ENCODE data around the gene IL3.
"Not testable (repeated sequence)": the region's sequence is repeated elsewhere in the genome, so short reads cannot be mapped to it uniquely, and the experiment has no call there.

The IL3 gene

DNA sequence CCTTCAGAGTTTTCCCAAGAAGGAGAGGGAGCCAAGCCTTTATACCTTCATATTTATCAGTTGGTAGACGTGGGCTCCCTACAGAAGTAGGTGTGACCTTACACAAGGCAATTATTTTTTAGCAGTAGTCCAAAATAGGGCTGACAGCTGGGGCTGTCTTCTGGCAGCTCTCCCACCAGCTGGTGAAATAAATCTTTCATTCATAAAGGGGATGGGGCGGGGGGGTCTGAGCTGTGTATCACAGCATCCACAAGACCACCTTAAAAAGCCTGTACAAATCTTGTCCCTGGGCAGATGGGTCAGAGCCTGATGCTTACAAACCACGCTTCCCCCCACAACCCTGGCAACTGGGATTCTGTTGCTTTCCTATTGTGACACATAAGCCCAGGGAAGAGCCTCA is 32.8 kb downstream of the IL3 start:
- no peak for DNase-seq

DNA sequence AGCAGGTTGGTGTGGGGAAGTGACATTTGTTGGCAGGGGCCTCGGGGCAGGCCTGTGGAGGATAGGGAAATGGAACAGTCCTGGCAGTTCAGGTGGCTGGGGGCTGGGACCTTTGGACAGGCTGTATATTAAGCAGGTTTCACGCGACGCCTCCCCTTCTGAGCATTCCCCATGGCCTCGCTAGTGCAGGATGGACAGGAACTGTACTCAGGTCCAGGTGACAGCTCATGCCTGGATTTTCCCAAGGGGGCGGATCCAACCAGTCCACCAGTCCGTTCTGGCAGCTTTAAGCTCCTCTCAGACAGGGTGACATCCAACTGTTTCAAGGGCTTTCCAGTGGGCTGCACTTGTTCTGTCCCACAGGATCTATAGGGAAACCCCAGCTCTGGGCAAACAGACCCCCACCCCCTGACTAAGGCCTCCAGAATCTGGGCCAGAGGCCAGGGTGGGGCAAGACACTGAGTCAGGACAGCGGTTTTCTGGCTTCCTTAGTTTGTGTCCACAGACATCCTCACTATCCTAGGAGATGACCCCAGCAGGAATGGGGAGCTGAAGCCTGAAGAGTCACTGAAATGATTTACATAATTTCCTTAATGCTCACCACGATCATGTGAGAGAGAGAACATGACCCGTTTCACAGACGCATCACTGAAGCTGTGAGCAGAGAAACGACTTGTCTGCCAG is 34.1 kb downstream of the IL3 start:
- DNase-seq = no peak

DNA sequence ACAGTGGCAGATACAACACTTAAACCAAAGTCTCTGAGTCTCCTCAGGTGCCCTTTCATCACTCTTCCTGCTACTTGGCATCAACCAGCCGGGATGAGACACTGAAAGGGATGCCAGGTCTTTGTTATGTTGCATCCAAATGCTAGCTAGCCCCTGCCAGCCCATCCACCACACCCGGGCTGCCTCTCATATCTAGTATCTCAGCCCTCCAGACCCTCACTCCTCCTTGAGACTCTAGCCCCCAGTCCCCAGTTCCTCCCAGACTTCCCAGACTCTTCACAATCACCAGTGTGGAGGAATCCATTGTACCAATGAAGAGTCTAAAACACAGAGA is 34.6 kb downstream of the IL3 start:
- DNase-seq = no peak

DNA sequence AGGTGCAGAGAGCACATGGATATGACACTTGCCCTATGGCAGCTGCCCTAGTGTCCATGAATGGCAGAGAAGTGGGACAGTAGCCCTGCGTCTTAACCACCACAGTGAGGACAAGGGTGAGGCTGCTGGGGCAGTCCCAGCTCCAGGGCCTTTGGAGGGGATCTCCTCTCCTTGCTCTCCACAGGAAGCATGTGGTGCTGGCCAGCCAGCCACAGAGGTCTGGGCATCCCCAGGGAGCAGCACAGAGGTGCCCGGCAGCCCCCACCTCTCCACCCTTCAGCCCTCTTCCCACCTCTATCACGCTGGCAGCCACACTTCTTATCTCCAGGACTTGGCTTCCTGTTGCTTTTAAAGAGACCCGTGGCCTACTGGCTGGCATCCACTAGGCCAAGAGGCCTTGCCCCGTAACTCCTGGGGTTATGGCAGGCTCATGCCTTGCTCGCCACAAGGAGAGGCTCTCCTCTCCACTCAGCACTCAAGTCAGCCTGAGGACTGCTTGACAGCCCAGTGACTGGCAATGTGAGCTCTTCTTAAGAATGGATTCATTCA is 35.0 kb downstream of the IL3 start:
- DNase-seq = no peak

DNA sequence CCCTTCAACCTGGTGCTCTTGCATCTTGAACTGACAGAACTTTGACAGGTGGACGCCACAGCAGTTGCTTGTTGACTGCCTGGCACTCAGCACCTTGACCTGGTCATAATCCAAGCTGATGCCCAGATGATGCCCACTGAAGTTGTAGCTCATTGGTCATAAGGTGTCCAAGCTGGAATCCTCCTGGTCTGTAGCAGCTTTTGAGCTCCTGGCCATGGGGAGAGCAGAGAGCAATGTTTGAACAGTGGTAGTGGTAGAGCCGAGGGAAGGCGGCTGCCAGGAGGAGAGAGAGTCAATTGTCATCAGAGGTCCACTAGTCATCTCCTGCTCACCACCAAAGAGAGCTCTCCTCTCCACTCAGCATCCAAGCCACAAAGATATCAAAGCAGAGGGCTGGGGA is 36.4 kb downstream of the IL3 start:
- DNase-seq = no peak

DNA sequence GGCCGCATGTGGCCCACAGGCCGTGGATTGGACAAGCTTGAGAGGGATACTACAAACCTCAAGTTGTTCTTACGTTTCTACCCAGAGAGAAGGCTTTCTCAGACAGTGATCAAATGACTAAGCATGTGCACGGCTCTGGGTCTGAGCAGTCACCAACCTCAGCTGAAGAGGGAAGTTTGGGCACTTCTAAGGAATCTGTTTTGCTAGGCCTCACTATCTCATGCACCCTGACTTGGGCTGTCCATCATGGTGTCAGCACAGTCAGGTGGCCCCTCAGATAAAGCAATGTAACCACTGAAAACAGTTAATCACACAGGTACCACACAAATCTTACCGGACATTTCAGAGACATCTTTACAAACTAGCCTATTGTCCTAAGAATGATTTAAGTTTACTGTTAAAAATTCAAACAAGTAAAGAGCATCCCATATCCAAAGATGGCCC is 37.7 kb downstream of the IL3 start:
- no peak for DNase-seq

DNA sequence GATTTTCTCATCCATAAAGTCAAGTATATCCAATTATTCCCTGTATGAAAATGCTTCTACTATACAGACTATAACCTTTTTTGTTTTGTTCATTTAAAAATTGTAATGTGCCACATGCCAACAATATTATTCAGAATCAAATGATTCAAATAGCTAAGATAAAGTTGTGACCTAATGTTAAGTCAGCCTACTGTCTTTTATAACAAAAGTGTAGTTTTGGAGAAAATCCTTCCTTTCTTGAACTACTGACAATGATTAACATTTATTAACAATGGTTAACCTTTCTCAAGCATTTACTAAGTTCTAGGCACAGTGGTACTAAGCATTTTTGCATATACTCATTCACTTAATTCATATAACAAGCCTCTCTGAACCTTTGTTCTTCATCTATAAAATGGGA is 38.2 kb downstream of the IL3 start:
- DNase-seq = no peak

DNA sequence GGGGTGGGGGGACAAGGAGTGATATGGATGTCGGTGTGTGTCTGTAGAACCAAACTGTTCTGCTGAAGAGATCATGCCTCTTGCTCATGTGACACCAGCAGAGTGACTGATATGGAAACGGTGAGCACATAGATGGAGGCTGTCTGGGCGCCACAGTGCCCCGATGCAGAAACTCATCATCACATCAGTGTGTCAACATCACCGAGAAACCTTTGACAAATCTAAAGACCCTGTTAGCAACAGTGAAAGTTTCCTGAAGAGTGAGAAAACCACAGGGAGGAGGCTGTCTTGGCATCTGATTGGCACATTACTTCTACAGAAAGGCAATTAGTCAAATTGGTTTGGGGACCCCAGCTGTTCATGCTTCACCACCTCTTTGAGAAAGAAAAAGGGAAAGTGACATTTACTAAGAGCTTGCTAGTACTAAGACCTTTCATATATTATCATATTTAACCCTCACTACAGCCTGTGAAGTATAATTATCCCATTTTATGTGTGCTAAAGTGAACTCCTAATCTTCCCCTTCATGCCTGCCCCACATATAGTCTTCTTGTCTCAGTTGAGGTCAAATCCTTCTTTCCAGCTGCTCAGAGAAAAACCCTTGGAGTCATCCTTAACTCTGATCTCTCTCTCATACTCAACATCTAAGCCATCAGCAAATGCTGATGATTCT is 38.8 kb downstream of the IL3 start:
- no peak for DNase-seq

DNA sequence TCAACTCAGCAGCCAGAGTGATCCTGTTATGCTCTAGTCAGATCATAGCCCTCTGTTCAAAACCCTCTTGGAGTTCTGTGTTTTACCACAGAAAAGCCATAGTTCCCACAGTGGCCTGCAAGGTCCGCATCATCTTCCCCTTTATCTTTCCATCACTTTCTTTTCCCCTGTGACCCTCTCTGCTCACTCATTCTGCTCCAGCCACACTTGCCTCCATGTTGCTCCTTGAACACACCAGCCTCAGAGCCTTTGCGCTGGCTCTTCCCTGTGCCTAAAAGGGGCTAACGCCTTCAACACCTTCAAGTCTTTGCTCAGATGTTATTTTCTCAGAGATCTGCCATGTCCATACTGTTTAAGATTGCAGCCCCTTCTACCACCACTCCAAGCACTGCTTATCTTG is 39.5 kb downstream of the IL3 start:
- DNase-seq = no peak

DNA sequence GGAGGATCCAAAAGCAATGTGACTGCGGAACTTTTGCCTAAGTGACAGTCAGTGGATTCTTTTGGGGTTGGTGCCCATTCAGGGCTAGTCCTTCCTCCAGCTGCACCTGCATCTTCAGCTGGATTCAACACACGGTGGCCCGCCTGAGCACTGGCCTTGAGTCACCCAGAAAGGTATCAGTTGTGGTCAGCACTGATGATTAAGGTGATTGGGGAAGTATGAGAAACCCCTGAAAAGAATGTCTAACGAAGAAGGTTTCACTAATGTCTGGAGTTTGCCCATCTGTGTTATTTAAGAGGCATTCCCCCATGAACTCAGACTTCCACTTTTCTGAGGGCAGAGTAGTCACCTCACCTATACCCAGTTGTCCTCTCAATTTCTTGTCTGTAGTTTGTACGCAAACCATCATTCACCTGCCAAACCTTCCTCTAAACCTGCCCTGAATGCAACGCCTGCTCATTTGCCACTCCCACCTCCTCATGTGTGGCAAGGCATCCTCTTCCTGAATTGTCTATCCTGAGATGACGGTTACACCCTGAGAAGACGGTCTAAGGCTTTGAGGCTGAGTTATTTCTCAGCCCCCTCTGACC is 40.3 kb downstream of the IL3 start:
- no peak for DNase-seq

DNA sequence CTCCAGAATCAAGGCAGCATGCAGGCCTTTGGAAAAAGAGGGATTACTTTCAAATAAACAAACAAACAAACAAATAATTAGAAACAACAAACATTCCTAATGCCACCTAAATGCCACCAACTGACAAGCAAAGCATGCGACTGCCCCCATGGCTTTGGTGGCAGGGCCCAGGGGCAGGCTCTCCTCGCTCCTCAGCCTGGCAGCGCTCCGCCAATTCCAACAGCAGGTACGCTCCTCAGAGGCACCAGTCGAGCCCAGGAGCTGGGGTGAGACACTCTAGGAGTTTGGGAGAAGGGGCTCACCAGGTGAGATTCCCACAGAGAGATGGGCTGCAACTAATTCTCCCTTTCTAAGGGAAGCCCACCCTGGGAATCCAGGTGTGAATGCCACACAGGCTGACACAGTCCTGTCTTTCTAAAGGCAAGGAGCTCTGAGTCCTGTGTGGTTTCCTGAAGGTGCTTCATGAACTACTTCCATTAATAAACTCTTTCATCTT is 41.0 kb downstream of the IL3 start:
- DNase-seq = no peak

DNA sequence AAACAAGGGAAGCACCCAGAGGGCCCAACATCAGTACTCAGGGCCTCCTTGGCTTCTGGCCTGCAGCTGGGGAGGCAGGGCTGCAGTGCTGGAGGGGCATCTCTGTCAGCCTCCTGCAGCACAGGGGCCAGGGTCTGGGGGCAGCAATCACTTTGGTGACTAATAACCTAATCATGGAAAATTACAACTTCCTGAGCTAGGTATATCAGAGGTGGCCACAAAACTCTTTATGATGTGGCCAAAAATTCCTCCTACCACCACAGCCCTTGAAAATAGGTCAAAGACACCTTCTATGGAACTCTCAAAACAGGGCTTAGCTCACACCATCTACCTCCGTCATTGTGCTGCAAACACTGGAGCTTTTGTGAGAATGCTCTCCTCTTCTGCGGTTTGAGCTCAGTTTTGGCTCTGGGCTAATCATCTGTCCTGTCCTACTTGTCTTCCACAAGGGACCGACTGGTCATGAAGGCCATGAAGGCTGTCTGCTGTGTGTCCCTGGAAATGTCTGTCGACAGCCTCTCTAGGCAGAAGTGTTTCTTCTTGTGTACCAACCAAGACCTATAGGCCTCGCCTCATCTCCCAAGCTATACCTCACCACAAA is 41.7 kb downstream of the IL3 start:
- DNase-seq = no peak

DNA sequence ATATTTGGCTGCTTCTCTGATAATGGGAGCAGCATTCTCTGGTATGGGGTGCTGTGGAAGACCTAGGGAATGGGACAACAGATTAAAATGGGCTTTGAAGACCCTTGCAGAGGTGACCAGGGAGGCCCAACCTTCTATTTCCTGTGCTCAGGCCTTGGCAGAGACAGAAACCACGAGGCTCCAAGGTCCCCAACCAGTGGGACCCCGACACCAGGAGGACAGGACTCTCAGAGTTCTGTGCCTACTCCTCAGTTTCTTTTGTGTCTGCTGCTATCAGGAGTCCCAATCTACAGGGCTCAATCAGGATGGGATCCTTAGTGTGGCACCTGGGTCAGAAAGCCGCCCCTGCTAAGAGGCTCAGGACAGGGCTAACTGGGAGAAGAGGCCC is 42.5 kb downstream of the IL3 start:
- DNase-seq = no peak

DNA sequence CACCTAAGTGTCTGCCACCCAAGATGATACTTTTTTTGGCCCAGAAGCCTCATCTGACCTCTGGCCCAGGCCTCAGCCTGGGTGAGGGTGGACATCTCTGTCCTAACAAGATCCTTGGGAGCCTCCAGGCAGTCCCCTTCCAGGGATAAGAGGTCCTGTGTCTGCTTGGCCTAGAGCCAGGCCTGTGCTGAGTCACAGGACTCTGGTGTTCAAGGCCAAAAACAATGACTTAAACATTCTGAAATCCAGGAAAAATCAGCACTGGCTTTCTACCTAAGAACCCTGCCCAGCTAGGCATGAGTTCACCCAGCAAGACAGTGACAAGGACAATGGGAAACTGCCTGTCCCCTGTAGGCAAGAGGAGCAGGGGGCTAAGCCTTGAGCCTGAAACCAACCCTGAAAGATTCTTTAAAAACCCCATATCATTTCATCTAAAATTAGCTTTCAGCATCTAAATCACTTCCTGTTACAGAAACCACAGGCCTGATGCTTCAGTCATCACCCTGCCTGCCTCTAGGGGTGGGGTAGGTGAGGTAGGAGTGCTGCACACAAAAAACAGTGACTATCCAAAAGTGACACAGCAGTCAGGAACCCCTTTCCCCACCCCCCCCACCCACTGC is 43.0 kb downstream of the IL3 start:
- DNase-seq = peak in 7 of 51 donors; percentile 2 to 25 (median 5)

DNA sequence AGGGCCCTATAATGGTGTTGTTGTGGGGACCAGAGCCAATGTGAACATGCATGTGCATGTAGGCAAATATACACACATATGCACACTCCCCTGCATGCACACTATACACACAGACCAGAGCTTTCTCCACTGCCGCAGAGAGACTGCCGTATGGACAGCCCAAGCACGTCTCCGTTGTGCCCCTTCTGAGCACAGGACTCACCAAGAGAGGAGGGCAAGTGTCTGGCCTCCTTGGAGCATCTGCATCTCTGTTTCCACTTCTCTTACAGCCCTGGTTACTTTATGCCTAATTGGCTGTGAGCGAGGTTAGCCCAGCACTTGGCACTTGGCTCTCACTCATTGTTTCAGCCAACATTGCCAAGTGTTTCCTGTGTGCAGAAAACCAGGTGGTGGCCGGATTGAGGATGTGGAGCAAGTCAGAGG is 43.5 kb downstream of the IL3 start:
- DNase-seq = no peak

DNA sequence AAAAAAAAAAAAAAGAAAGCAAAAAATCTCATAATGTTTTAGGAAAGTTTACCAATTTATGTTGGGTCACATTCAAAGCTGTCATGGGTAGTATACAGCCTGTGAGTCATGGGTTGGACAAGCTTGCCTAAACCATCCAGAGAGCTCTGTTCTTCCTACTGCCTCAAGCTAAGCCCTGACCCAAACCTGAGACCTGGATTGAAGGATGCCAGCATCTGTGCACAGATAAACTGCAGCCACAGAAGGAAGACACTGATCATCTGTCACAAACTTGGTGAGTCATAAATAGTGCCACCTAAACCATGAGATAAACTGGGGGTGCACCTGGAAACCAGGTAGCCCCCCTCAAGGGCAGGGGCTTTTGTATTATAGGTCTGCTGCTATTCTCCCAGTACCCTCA is 44.1 kb downstream of the IL3 start:
- no peak for DNase-seq

DNA sequence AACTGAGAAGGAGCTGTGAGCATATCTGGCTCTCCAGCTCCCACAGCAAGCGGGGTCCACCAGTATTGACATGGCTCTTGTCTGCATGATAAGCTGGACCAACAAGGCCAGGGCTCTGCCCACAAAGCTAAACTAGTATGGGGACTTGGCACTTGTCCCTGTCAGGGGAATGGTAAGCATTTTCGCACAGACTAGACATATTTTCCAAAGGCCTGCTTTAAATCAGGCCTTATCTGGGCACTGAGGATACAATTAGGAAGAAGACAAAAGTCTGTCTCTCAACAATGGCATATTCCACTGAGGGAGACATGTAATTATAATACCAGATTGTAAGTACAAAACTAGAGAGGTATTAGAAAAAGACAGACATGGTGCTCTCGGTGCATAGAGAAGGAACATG is 45.2 kb downstream of the IL3 start:
- no peak for DNase-seq

DNA sequence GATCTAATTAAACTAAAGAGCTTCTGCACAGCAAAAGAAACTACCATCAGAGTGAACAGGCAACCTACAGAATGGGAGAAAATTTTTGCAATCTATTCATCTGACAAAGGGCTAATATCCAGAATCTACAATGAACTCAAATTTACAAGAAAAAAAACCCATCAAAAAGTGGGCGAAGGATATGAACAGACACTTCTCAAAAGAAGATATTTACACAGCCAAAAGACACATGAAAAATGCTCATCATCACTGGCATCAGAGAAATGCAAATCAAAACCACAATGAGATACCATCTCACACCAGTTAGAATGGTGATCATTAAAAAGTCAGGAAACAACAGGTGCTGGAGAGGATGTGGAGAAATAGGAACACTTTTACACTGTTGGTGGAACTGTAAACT is 48.0 kb downstream of the IL3 start:
- DNase-seq = not testable (repeated sequence)

DNA sequence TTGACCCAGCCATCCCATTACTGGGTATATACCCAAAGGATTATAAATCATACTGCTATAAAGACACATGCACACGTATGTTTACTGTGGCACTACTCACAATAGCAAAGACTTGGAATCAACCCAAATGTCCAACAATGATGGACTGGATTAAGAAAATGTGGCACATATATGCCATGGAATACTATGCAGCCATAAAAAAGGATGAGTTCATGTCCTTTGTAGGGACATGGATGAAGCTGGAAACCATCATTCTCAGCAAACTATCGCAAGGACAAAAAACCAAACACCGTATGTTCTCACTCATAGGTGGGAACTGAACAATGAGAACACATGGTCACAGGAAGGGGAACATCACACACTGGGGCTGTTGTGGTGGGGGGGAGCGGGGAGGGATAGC is 48.5 kb downstream of the IL3 start:
- DNase-seq = not testable (repeated sequence)

DNA sequence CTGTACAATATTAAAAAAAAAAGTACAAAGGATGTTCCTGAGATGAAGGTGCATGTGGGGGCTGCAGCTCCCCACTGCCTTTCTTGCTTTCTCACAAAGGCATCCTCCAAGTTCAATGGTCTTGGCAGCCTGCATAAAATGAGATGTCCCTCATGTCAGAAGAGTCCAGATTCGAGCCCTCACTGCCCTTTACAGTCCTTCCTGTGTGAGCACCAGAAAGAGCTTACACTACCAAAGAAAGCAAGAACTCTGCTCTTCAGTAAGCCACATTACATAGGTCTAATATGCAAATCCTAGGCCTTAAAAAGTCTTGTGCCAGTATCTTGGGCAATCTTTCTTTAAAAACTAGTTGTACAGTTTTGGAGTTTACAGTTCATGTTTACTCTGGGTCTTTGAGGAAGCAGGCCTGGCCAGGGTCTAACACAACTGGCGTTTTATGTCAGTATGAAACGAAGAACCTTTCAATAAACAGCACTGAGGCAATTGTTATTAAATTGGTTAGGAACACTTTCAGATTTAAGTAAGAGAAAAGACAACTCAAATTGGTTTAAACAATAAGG is 49.1 kb downstream of the IL3 start:
- no peak for DNase-seq

DNA sequence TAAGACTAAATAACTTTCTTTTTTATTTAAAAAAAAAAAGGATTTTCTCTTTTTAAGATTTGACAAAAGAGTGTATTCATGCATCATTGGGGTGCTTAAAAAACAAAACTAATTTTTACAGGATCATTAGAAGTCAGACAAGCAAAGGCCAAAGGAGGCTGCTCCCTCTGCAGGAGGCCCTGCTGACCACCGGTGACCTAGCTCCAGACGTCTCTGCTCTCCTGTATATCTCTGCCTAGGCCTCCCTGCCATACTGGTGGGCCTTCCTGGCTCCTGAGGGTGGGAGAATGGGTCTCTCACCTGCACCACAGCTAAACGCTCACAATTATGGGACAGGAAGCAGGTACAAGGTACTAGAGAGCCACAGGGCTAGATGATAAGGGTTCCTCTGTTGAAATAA is 49.7 kb downstream of the IL3 start:
- DNase-seq = no peak

DNA sequence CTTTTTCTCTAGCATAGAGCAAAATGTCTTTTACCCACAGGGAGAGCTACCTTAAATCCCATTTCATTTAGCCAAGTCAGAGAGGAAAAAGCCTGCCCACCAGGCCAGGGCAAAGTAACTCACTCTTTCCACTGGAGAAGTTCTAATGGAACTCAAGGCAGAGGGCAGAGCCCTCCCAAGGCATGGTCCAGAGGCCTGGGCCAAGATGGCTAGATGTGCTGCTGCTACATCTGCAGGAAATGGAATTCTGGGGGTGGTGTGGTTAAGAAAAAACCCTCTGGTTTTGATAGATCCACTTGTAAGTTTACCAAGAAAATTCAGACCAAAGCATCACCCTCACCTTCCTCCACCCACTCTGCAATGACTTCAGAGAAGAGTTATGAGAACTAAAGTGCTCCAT is 50.5 kb downstream of the IL3 start:
- no peak for DNase-seq
